DMS53 treated with DMSO at 0.1 percent for 48 hours (cell line): ENCODE data around the gene TMEM167B.

Experiments
- DNase-seq: peaks from one replicate; lab custom pipeline; 2025; ENCODE audit not compliant: unreplicated experiment; lab: John Stamatoyannopoulos, UW

TMEM167B gene

GRCh38 chr1:109080441-109081082 lies 10.0 kb upstream of the TMEM167B start:
- no peak for DNase-seq

GRCh38 chr1:109083501-109083900 lies 7.1 kb upstream of the TMEM167B start:
- no peak for DNase-seq

GRCh38 chr1:109083923-109084322 lies 6.6 kb upstream of the TMEM167B start:
- no peak for DNase-seq

- DNase-seq, result no peak
These were observed 5.7 kb upstream of the TMEM167B start for GRCh38 chr1:109084563-109085517.

GRCh38 chr1:109089242-109090015 lies 1.1 kb upstream of the TMEM167B start:
- peak; percentile 91 for DNase-seq

GRCh38 chr1:109091078-109091838 lies 694 bp downstream of the TMEM167B start:
- peak; percentile 56 for DNase-seq

- no peak for DNase-seq
These were observed 1.3 kb downstream of the TMEM167B start for GRCh38 chr1:109091839-109092193.

- DNase-seq, result no peak
These were observed 3.8 kb downstream of the TMEM167B start for GRCh38 chr1:109094377-109094803.

- no peak for DNase-seq
These were observed 4.3 kb downstream of the TMEM167B start for GRCh38 chr1:109094871-109095270.

GRCh38 chr1:109095631-109096030 lies 5.1 kb downstream of the TMEM167B start:
- DNase-seq, result no peak

- DNase-seq, result no peak
These were observed 5.6 kb downstream of the TMEM167B start for GRCh38 chr1:109096120-109096519.

GRCh38 chr1:109099938-109100773 lies 9.6 kb downstream of the TMEM167B start:
- peak; percentile 95 for DNase-seq

- no peak for DNase-seq
These were observed 14.0 kb downstream of the TMEM167B start for GRCh38 chr1:109104364-109105151.

- DNase-seq, result no peak
These were observed 15.3 kb downstream of the TMEM167B start for GRCh38 chr1:109105881-109106280.

- DNase-seq, result no peak
These were observed 17.2 kb downstream of the TMEM167B start for GRCh38 chr1:109107785-109108184.

GRCh38 chr1:109109906-109110305 lies 19.3 kb downstream of the TMEM167B start:
- DNase-seq, result no peak

GRCh38 chr1:109111386-109112055 lies 21.0 kb downstream of the TMEM167B start:
- DNase-seq, result no peak

GRCh38 chr1:109112056-109112651 lies 21.6 kb downstream of the TMEM167B start:
- peak; percentile 59 for DNase-seq
